Right lobe of liver (tissue), 6 donors: ENCODE data around the gene ARHGAP23. TPM values are rescaled to one million over a fixed set of nuclear protein-coding genes. Genes with fewer than 3 reads are reported as not detected.
"Not testable (repeated sequence)": the region's sequence is repeated elsewhere in the genome, so short reads cannot be mapped to it uniquely, and the experiment has no call there.

Experiments
- ATAC-seq, 4 donors: fragments of 200-7000 bp; cut with Tn5 transposase; one replicate each; pipeline ENCODE4 v1.9.1; 2020; ENCODE audit warnings: mild to moderate bottlenecking in 4 of 4, moderate library complexity in 4 of 4
- DNase-seq, 3 donors: peaks; one replicate each; pipeline ENCODE4 v3.0.0-alpha.2; 2020
- H3K27ac ChIP-seq, 3 donors: fragments of 200-600 bp; one replicate each; pipeline ENCODE4 v1.8.0; 2022
- H3K27me3 ChIP-seq, 2 donors: fragments of 200-600 bp; one replicate each; pipeline ENCODE4 v1.8.0; 2022
- H3K36me3 ChIP-seq, 4 donors: fragments of 200-600 bp; sonication (generic) in 1 of 4; one replicate each; pipeline versions ENCODE4 v1.5.1 to v1.8.0; 2017 to 2022; ENCODE audit warnings: control low read depth in 1 of 4
- H3K4me1 ChIP-seq, 4 donors: fragments of 200-600 bp; sonication (generic) in 1 of 4; one replicate each; pipeline versions ENCODE4 v1.5.1 to v1.8.0; 2017 to 2022; ENCODE audit warnings: control low read depth in 1 of 4
- H3K4me3 ChIP-seq, 3 donors: fragments of 200-600 bp; one replicate each; pipeline ENCODE4 v1.8.0; 2022
- H3K9me3 ChIP-seq, 4 donors: fragments of 200-600 bp; sonication (generic) in 1 of 4; one replicate each; pipeline versions ENCODE4 v1.5.1 to v1.8.0; 2017 to 2022; ENCODE audit warnings: control low read depth in 1 of 4
- POLR2A ChIP-seq: fragments of 450-650 bp; IDR thresholded peaks from one replicate; pipeline ENCODE4 v1.6.1; 2017; ENCODE audit warnings: antibody characterized with exemption, mild to moderate bottlenecking
- WGBS: methylation state at CpG from one replicate; pipeline ENCODE4 v1.1.6; 2018; ENCODE audit warnings: low coverage, low lambda C conversion rate; ENCODE audit not compliant: insufficient coverage; ENCODE audit errors: missing lambda C conversion rate; 5-methylcytosine and 5-hydroxymethylcytosine counted together
- intact Hi-C, 2 donors: fragments of 100-400 bp; cut with DNase I; formaldehyde crosslinking; loops; one replicate each; pipeline versions ENCODE4 v1.11.2 to v1.14.1; 2022
- total RNA-seq, 6 experiments: library from RNA; depleted of rRNA in 2 of 6; stranded (reverse); fragments of >200 nt in 2 of 6; fragmentation: NEBNext Ultra II Directional in 3 of 6; extraction: Animal tissue kit (Norgen Biotek cat#: 25700) in 3 of 6; gene quantifications; one replicate each; pipeline versions ENCODE4 v1.1.0 to v1.2.4, GENCODE V29; 2016 to 2023
- TF ChIP-seq, protein P1 (sequence below), 4 donors: fragments of 200-600 bp in 3 of 4; fragments of 450-650 bp in 1 of 4; IDR thresholded peaks; one replicate each; pipeline versions ENCODE4 v1.5.1 to v1.8.0; 2016 to 2022; ENCODE audit warnings: antibody characterized with exemption in 4 of 4, mild to moderate bottlenecking in 2 of 4
- donor health status: DM: no; HTN: yes; CAD: no.
- donor health status: DM: no; HTN: no; CAD: no.
- donor health status: DM: no; HTN: no; CAD: no.
- donor health status: DM: no; HTN: yes; CAD: no.
- donor health status: DM: no; HTN: yes; CAD: no.

The ARHGAP23 gene
- total RNA-seq, 6 experiments from 2014 or later, result 1.4 to 9.5 (median 3.8) TPM

DNA sequence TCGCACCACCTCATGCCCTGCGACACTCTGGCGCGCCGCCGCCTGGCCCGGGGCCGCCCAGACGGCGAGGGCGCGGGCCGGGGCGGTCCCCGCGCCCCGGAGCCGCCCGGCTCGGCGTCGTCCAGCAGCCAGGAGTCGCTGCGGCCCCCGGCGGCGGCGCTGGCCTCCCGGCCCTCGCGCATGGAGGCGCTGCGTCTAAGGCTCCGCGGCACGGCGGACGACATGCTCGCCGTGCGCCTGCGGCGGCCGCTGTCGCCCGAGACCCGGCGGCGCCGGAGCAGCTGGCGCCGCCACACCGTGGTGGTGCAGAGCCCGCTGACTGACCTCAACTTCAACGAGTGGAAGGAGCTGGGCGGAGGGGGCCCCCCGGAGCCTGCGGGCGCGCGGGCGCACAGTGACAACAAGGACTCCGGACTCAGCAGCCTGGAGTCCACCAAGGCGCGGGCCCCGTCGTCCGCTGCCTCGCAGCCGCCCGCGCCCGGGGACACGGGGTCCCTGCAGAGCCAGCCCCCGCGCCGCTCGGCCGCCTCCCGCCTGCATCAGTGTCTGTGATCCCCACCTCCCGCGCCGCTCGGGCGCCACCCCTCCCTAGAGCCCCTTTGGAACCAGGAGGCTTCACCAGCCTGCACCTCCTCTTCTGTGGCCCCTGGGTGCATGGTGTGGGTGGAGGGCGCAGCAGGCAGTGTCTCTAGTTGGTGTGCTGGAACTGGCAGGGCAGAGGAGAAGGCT, 82.3 kb downstream of the ARHGAP23 start:
- H3K36me3 ChIP-seq, result no peaks in the 10 kb centered on the region
- WGBS, result 16% methylated on average over 17 of the region's 86 CpGs
- no peaks in the 10 kb centered on the region for H3K27me3 ChIP-seq
- no peak overlapping the region for H3K27ac ChIP-seq
- no peak overlapping the region for H3K4me3 ChIP-seq
- no peaks in the 10 kb centered on the region for H3K9me3 ChIP-seq
- ATAC-seq, result peak; percentile 40 to 60 (median 52)
- DNase-seq, result no peak
- peaks cover 0 to 5% (median 0%) of the 10 kb centered on the region in 4 donors for H3K4me1 ChIP-seq
- intact Hi-C loops, result no loop called here
- TF ChIP-seq, protein P1, sequence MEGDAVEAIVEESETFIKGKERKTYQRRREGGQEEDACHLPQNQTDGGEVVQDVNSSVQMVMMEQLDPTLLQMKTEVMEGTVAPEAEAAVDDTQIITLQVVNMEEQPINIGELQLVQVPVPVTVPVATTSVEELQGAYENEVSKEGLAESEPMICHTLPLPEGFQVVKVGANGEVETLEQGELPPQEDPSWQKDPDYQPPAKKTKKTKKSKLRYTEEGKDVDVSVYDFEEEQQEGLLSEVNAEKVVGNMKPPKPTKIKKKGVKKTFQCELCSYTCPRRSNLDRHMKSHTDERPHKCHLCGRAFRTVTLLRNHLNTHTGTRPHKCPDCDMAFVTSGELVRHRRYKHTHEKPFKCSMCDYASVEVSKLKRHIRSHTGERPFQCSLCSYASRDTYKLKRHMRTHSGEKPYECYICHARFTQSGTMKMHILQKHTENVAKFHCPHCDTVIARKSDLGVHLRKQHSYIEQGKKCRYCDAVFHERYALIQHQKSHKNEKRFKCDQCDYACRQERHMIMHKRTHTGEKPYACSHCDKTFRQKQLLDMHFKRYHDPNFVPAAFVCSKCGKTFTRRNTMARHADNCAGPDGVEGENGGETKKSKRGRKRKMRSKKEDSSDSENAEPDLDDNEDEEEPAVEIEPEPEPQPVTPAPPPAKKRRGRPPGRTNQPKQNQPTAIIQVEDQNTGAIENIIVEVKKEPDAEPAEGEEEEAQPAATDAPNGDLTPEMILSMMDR (IDR thresholded peaks at IDR 0.05), result peak in 1 of 4 donors; percentile 30
- no peak for TF ChIP-seq POLR2A

DNA sequence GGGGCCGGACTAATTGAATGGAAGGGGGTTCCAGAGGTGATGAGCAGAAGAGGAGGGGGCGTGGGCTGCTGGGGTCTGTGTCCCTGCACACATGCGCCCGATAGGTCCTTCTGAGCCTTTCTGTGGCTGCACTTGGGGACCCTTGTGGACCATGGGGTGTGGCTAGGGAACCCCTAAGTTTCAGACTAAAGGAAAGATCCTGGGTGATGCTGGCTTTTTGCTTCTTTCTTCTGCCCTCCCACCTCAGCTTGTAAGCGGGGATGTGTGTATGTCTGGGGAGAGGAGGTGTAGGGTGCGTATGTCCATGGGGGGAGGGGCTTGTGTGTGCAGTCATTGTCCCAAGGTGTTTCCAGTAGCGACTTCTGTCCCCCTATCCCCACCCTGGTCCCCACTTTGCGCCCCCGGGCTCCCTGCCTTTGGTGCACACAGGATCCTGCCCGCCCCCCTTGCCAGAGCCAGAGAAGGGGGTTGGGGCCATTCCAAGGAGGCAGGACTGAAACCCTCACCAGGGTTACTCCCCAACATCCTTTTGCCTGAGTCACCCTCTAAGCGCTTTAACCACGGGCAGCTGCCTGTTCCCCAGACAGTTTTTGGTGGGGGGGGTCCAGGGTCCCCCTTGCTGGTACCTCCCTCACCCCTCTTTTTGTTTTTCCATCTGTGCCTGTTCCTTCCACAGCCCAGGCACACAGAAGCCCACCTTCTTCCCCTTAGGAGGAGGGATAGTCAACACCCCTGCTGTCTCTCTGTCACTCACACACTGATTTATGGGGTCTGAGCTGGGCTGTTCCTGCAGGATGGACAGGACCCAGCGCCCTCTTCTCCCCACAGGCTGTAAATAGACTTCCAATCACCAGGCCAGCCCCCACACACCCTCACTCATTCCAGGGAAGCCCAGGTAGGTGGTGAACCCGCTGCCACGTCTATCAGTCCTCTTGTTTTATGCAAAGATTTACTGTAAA, 83.2 kb downstream of the ARHGAP23 start:
- intact Hi-C loops, result no loop called here
- Histone ChIP-seq H3K36me3 (no peaks in the 10 kb centered on the region), H3K4me3 (no peak overlapping the region), H3K27ac (no peak overlapping the region), H3K27me3 (no peaks in the 10 kb centered on the region), H3K4me1 (peaks cover 0 to 5% (median 0%) of the 10 kb centered on the region in 4 donors), H3K9me3 (no peaks in the 10 kb centered on the region)
- WGBS, result 57% methylated on average over 7 of the region's 15 CpGs
- no peak for DNase-seq
- no peak for ATAC-seq
- TF ChIP-seq, protein P1 (IDR thresholded peaks at IDR 0.05), result no peak
- no peak for TF ChIP-seq POLR2A

DNA sequence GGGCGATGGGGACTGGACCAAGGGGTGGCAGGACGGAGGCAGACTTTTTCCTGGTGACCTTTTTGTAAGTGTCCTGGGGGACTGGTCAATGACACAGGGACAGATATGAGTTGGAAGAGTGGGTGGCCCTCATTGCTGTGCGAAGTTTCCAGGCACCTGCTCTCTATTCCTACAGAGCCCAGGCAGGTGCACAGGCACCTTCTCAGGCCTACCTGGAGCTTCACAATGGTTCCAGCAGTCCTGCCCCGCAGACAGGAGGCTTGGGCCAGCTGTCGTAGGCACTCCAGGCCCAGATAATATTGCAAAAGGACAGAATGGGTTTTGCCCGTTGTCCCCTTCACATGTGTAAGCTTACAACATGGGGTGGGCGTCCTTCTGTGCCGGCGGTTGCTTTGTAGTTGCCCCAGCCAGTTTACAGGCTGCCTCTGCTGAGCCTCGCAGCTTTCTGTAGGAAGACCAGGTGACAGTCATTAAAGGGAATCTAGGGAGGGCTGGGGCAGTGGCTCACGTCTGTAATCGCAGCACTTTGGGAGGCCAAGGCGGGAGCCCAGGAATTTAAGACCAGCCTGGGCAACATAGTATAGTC, 84.3 kb downstream of the ARHGAP23 start:
- H3K4me1 ChIP-seq, result peaks cover 0 to 5% (median 0%) of the 10 kb centered on the region in 4 donors
- ATAC-seq, result no peak

DNA sequence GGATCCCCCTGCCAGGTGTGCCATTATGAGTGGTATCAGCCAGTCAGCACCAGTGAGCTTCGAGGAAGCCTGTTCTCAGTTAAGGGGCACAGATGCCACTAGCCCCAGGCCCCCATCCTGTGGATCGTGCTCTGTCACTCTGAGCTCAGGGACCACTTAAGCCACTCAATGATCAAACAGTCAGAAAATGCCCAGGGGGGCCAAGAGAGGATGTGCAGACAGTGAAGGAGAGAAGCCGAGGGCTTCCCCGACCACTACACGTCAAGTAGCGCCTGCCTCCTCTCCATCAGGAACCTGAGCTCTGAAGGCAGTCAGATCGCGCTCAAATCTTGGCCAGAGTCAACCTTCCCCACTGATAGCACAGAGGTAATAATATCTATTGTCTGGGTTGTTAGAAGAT, 98.3 kb downstream of the ARHGAP23 start:
- H3K27me3 ChIP-seq, intact Hi-C loops, H3K36me3 ChIP-seq, DNase-seq, H3K27ac ChIP-seq, H3K4me3 ChIP-seq, H3K9me3 ChIP-seq, ATAC-seq, H3K4me1 ChIP-seq: not testable (repeated sequence)
- 44% methylated on average over 3 of the region's 8 CpGs for WGBS

More for the DNA sequence above, 84.3 kb downstream of the ARHGAP23 start:
- TF ChIP-seq, protein P1 (IDR thresholded peaks at IDR 0.05), result no peak
- no peak for TF ChIP-seq POLR2A
- DNase-seq, result no peak
- Histone ChIP-seq H3K27ac (no peak overlapping the region), H3K9me3 (no peaks in the 10 kb centered on the region), H3K27me3 (no peaks in the 10 kb centered on the region), H3K36me3 (no peaks in the 10 kb centered on the region), H3K4me3 (no peak overlapping the region)
- WGBS, result 81% methylated on average over 7 of the region's 13 CpGs
- intact Hi-C loops, result no loop called here

DNA sequence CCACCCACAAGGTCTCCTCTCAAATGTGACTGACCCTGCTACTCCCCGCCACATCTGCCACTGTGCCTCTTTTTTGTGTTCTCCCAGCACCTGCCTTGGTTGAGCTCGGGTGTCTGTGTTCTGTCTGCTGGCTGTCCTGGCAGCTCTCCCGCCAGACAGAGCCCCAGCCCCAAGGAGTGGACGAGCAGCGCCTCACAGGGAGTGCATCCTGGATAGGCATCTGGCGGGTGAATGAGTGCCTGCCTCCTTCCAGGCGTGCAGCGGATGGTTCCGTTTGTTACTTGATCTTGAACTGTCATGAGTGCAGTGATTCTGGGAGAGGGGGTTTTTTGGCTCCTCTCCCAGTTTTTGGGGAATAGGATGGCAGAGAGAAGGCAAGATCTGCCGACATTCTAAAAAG, 99.9 kb downstream of the ARHGAP23 start:
- H3K36me3 ChIP-seq, H3K4me3 ChIP-seq, H3K9me3 ChIP-seq, intact Hi-C loops, ATAC-seq, DNase-seq, H3K4me1 ChIP-seq, H3K27ac ChIP-seq, H3K27me3 ChIP-seq: not testable (repeated sequence)
- 42% methylated on average over 10 of the region's 10 CpGs for WGBS

DNA sequence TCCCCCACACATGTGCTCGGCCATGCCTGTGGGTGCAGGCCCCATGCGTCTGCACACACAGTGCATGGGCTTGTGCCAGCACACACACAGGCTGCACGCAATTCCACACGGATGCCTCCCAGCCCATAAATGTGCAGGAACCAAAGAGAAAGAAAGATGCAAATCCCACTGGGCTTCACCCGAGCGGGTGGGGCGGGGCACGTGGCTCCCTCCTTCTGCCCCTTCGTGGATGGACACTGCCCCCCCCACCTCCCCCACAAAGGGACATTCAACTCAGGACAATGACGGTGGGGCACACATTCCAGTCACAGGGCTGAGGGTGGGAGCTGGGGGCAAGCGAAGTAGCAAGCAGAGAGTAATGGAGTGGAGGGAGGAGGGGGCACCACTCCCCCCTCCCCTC, 102.6 kb downstream of the ARHGAP23 start:
- WGBS, result 13% methylated on average over 3 of the region's 11 CpGs
- intact Hi-C loops, H3K27ac ChIP-seq, H3K27me3 ChIP-seq, H3K4me1 ChIP-seq, ATAC-seq, H3K36me3 ChIP-seq, H3K9me3 ChIP-seq, H3K4me3 ChIP-seq, DNase-seq: not testable (repeated sequence)

DNA sequence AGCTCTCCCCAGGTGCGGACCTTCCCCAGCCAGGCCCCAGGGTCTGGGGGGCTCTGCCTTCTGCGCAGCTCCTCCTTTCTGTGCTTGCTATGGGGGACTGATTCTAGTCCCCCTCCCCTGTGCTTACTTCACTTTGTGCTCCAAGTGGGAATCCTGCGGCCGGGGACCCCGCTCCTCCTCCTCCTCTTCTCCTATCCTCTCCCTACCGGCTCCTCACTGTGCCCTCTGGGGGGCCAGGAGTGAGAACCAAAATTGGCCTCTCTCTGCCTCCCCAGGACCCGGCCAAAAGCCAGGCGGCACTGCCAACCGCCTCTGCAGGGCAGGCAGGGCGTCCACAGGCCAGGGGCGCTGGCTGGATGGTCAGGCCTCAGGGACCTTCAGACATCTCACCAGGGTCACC, 103.5 kb downstream of the ARHGAP23 start:
- H3K27me3 ChIP-seq, H3K4me1 ChIP-seq, H3K9me3 ChIP-seq, DNase-seq, H3K36me3 ChIP-seq, ATAC-seq, H3K4me3 ChIP-seq, intact Hi-C loops, H3K27ac ChIP-seq: not testable (repeated sequence)
- 55% methylated on average over 3 of the region's 11 CpGs for WGBS
